Ishikawa (cell line): ENCODE measurements around the gene UQCC5.

Experiments
- CEBPB ChIP-seq: IDR thresholded peaks from 2 replicates; pipeline ENCODE4 v1.6.1; 2012
- EGR1 ChIP-seq: IDR thresholded peaks from 2 replicates; pipeline ENCODE4 v1.6.1; 2012
- EP300 ChIP-seq: IDR thresholded peaks from 2 replicates; pipeline ENCODE4 v1.6.1; 2012; ENCODE audit warnings: borderline replicate concordance
- FOXM1 ChIP-seq: IDR thresholded peaks from 2 replicates; pipeline ENCODE4 v1.6.1; 2012; ENCODE audit warnings: low read depth, borderline replicate concordance
- MAX ChIP-seq: IDR thresholded peaks from 2 replicates; pipeline ENCODE4 v1.6.1; 2012
- NFIC ChIP-seq: IDR thresholded peaks from 2 replicates; pipeline ENCODE4 v1.6.1; 2012
- RAD21 ChIP-seq: IDR thresholded peaks from 2 replicates; pipeline ENCODE4 v1.6.1; 2012; ENCODE audit warnings: low read depth
- TAF1 ChIP-seq: IDR thresholded peaks from 2 replicates; pipeline ENCODE4 v1.6.1; 2012; ENCODE audit warnings: low read depth, mild to moderate bottlenecking
- TCF12 ChIP-seq: IDR thresholded peaks from 2 replicates; pipeline ENCODE4 v1.6.1; 2012; ENCODE audit warnings: low read depth
- TEAD4 ChIP-seq: IDR thresholded peaks from 2 replicates; pipeline ENCODE4 v1.6.1; 2012

- TF ChIP-seq CEBPB, result no peak
- no peak for TF ChIP-seq MAX
- no peak for TF ChIP-seq EGR1
- TF ChIP-seq FOXM1, result no peak
- TF ChIP-seq EP300, result no peak
- no peak for TF ChIP-seq TEAD4
- TF ChIP-seq NFIC, result no peak
- TF ChIP-seq RAD21, result no peak
- no peak for TF ChIP-seq TAF1
- TF ChIP-seq TCF12, result no peak
Observed at GRCh38 chr3:52494886-52495495, 41.4 kb upstream of the UQCC5 start, which contains the start of gene STAB1.
